Measurements from ENCODE around the gene CYP4F2. TPM values are rescaled to one million over a fixed set of nuclear protein-coding genes. Genes with fewer than 3 reads are reported as not detected.
"Not testable (repeated sequence)": the region's sequence is repeated elsewhere in the genome, so short reads cannot be mapped to it uniquely, and the experiment has no call there.

Gene CYP4F2
- total and polyA plus RNA-seq, 10 donors: 0.37 TPM; not detected in 9

GRCh38 chr19:15841875-15842569 is 55.9 kb downstream of the CYP4F2 start:
- Histone ChIP-seq H3K27ac (no peak overlapping the region), H3K4me1 (peaks cover 0 to 31% (median 8%) of the 10 kb centered on the region in 6 donors), H3K36me3 (no peaks in the 10 kb centered on the region), H3K4me3 (no peak overlapping the region), H3K27me3 (replicated peaks in 1 of 7) (peaks cover 0 to 9% (median 0%) of the 10 kb centered on the region in 7 donors), H3K9me3 (no peaks in the 10 kb centered on the region)
- TF ChIP-seq POLR2A (IDR thresholded peaks at IDR 0.05): no peak
- TF ChIP-seq POLR2AphosphoS5 (IDR thresholded peaks at IDR 0.05): no peak
- TF ChIP-seq CTCF (IDR thresholded peaks at IDR 0.05 in 8 of 11, conservative IDR thresholded peaks at IDR 0.05 in 3 of 11): peak in 1 of 11 experiments; percentile 23
- intact Hi-C loops (cut with DNase I; ENCODE audit: low total_unique reads): no loop called here
- 60 to 73% (median 65%) methylated on average over 10 to 11 of the region's 11 CpGs for WGBS, 5 donors
- no peak for DNase-seq

- Histone ChIP-seq H3K27ac (no peak overlapping the region), H3K4me1 (peaks cover 0 to 35% (median 13%) of the 10 kb centered on the region in 6 donors), H3K36me3 (no peaks in the 10 kb centered on the region), H3K4me3 (no peak overlapping the region), H3K9me3 (no peaks in the 10 kb centered on the region), H3K27me3 (replicated peaks in 1 of 7) (peaks cover 0 to 9% (median 0%) of the 10 kb centered on the region in 7 donors)
- TF ChIP-seq CTCF (IDR thresholded peaks at IDR 0.05 in 8 of 11, conservative IDR thresholded peaks at IDR 0.05 in 3 of 11) (no peak), POLR2AphosphoS5 (IDR thresholded peaks at IDR 0.05) (no peak), POLR2A (IDR thresholded peaks at IDR 0.05) (no peak)
- DNase-seq: no peak
- intact Hi-C loops (cut with DNase I; ENCODE audit: low total_unique reads): no loop called here
- WGBS, 5 donors: 62 to 83% (median 64%) methylated on average over 2 of the region's 2 CpGs
Observed at GRCh38 chr19:15840833-15841232, 57.0 kb downstream of the CYP4F2 start.

- H3K4me3 ChIP-seq; H3K27ac ChIP-seq; intact Hi-C loops (cut with DNase I; ENCODE audit: low total_unique reads); H3K36me3 ChIP-seq; DNase-seq; H3K27me3 ChIP-seq (replicated peaks in 1 of 7); H3K9me3 ChIP-seq: not testable (repeated sequence)
- H3K4me1 ChIP-seq: peaks cover 0 to 38% (median 19%) of the 10 kb centered on the region in 6 donors
- 59 to 85% (median 71%) methylated on average over 4 of the region's 4 CpGs for WGBS, 5 donors
Observed at GRCh38 chr19:15839888-15840287, 58.0 kb downstream of the CYP4F2 start.

DNA sequence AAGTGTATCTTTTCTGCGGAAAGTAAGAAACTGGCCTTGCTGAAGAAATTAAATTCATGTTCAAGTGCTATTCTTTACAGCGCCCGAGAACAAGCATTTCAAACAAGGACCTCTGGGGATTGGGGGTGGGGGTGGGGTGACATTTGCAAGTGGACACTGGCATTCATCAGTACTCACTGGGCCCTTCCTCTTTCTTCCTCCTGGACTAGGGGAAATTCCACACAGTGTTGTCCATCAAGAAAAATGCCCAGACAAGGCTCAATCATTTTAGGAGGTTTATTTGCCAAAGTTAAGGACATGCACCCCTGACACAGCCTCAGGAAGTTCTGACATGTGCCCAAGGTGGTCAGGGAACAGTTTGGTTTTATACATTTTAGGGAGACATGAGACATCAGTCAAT is 59.5 kb downstream of the CYP4F2 start:
- Histone ChIP-seq H3K27ac (peak overlapping the region in 1 of 8 donors; percentile 99), H3K4me1 (peaks cover 0 to 25% (median 18%) of the 10 kb centered on the region in 6 donors), H3K4me3 (no peak overlapping the region), H3K36me3 (no peaks in the 10 kb centered on the region), H3K27me3 (replicated peaks in 1 of 7) (peaks cover 0 to 9% (median 0%) of the 10 kb centered on the region in 7 donors), H3K9me3 (no peaks in the 10 kb centered on the region)
- intact Hi-C loops (cut with DNase I; ENCODE audit: low total_unique reads): no loop called here
- 83 to 97% (median 95%) methylated on average over 3 of the region's 3 CpGs for WGBS, 5 donors
- no peak for TF ChIP-seq CTCF (IDR thresholded peaks at IDR 0.05 in 8 of 11, conservative IDR thresholded peaks at IDR 0.05 in 3 of 11)
- no peak for TF ChIP-seq POLR2A (IDR thresholded peaks at IDR 0.05)
- no peak for TF ChIP-seq POLR2AphosphoS5 (IDR thresholded peaks at IDR 0.05)
- DNase-seq: no peak
